ENCODE measurements around the gene SLC16A2. TPM values are rescaled to one million over a fixed set of nuclear protein-coding genes. Genes with fewer than 3 reads are reported as not detected.
"Not testable (repeated sequence)": the region's sequence is repeated elsewhere in the genome, so short reads cannot be mapped to it uniquely, and the experiment has no call there.

SLC16A2 gene
- polyA plus RNA-seq, 1 of the 3 experiments (the other 2 are of a cell fraction) = 10.9 TPM

DNA sequence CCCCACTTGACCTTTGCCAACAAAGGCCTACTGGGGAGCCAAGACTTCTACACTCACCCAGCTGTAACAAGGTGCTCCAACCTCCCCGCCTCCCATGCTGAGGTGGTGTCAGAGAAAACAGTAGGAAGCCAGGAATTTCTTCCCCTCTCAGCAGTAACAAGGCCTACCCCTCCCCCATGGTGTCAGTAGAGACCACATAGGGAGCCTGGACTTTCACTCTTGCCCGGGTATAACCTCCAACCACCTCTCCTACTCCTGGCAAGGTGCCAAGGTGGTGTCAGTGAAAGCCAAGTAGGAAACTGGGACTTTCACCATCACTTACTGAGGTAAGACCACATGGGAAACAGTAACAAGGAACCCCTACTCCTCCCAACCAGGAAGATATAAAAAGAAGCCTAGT lies 93.1 kb downstream of the SLC16A2 start:
- H3K79me2 ChIP-seq (ENCODE audit: insufficient read depth) = no peaks in the 10 kb centered on the region
- 27% methylated on average over 2 of the region's 2 CpGs for WGBS (ENCODE audit: low lambda C conversion rate)
- no peak for DNase-seq
- H3K27ac ChIP-seq (ENCODE audit: low read depth in 2 of 2, low read length in 1 of 2) = no peak overlapping the region
- H3K9ac ChIP-seq = no peak overlapping the region
- no peaks in the 10 kb centered on the region for H3K9me3 ChIP-seq
- no peak overlapping the region for H3K4me2 ChIP-seq
- no peak overlapping the region for H2AFZ ChIP-seq (ENCODE audit: low read depth)
- no peaks in the 10 kb centered on the region for H3K27me3 ChIP-seq (ENCODE audit: insufficient read depth)
- ChIA-PET CTCF (no interaction called here), POLR2A (no interaction called here)
- TF ChIP-seq FOXJ3 (CRISPR knock-in tag; IDR thresholded peaks at IDR 0.05) (no peak), SMC3 (IDR thresholded peaks at IDR 0.05; ENCODE audit: low read depth, low read length) (no peak), TEAD4 (IDR thresholded peaks at IDR 0.05; ENCODE audit: borderline replicate concordance, insufficient read depth) (no peak), CHD2 (IDR thresholded peaks at IDR 0.05; ENCODE audit: low read length, partially characterized antibody) (no peak), NRF1 (IDR thresholded peaks at IDR 0.05; ENCODE audit: low read depth, low read length) (no peak)
- H3K36me3 ChIP-seq (replicated peaks in 1 of 2; ENCODE audit: control insufficient read depth in 1 of 2, insufficient read depth in 2 of 2, low read length in 1 of 2) = no peaks in the 10 kb centered on the region
- H3F3A ChIP-seq (replicated peaks; ENCODE audit: insufficient read depth) = no peaks in the 10 kb centered on the region
- no peaks in the 10 kb centered on the region for H4K20me1 ChIP-seq (ENCODE audit: insufficient read depth)
- H3K4me1 ChIP-seq (ENCODE audit: control insufficient read depth in 1 of 2, insufficient read depth in 2 of 2, low read depth in 1 of 2, low read length in 1 of 2) = no peaks in the 10 kb centered on the region; a peak in 1 of 4 replicates
- no peaks in the 10 kb centered on the region for H3K9me2 ChIP-seq
- no peak overlapping the region for H3K4me3 ChIP-seq (ENCODE audit: low read depth in 2 of 2, low read length in 1 of 2)

DNA sequence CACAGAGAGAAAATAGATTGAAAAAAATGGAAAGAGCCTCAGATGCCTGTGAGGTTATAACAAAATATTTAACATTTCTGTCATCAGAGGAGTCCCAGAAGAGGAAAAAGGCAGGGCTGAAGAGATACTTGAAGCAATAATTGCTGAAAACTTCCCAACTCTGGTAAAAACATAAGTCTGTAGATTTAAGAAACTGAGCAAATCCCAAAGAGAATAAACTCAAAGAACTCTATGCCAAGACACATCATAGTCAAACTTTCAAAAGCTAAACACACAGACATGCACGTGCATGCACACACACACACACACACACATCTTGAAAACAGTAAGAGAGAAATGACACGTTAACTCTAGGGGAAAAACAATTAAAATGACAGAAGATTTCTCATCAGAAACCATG lies 94.1 kb downstream of the SLC16A2 start:
- no peaks in the 10 kb centered on the region for H3K79me2 ChIP-seq (ENCODE audit: insufficient read depth)
- ChIA-PET POLR2A (no interaction called here), CTCF (interaction anchor here (0.7 kb wide), 1 partner anchor 23 kb away, joined by 3 read pairs; no protein-coding TSS in a partner anchor)
- H3K36me3 ChIP-seq (replicated peaks in 1 of 2; ENCODE audit: control insufficient read depth in 1 of 2, insufficient read depth in 2 of 2, low read length in 1 of 2) = no peaks in the 10 kb centered on the region
- H3K4me3 ChIP-seq (ENCODE audit: low read depth in 2 of 2, low read length in 1 of 2) = no peak overlapping the region
- H3K9me2 ChIP-seq = no peaks in the 10 kb centered on the region
- no peaks in the 10 kb centered on the region; a peak in 1 of 4 replicates for H3K4me1 ChIP-seq (ENCODE audit: control insufficient read depth in 1 of 2, insufficient read depth in 2 of 2, low read depth in 1 of 2, low read length in 1 of 2)
- no peak for DNase-seq
- H3K9me3 ChIP-seq = no peaks in the 10 kb centered on the region
- TF ChIP-seq, protein P1, sequence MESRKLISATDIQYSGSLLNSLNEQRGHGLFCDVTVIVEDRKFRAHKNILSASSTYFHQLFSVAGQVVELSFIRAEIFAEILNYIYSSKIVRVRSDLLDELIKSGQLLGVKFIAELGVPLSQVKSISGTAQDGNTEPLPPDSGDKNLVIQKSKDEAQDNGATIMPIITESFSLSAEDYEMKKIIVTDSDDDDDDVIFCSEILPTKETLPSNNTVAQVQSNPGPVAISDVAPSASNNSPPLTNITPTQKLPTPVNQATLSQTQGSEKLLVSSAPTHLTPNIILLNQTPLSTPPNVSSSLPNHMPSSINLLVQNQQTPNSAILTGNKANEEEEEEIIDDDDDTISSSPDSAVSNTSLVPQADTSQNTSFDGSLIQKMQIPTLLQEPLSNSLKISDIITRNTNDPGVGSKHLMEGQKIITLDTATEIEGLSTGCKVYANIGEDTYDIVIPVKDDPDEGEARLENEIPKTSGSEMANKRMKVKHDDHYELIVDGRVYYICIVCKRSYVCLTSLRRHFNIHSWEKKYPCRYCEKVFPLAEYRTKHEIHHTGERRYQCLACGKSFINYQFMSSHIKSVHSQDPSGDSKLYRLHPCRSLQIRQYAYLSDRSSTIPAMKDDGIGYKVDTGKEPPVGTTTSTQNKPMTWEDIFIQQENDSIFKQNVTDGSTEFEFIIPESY (IDR thresholded peaks at IDR 0.05; ENCODE audit: borderline replicate concordance, low read depth) = no peak
- TF ChIP-seq NRF1 (IDR thresholded peaks at IDR 0.05; ENCODE audit: low read depth, low read length) (no peak), POLR2AphosphoS5 (IDR thresholded peaks at IDR 0.05; ENCODE audit: low read depth, low read length) (no peak), EP300 (IDR thresholded peaks at IDR 0.05; ENCODE audit: borderline replicate concordance in 1 of 2, low read depth in 1 of 2, low read length in 1 of 2) (no peak), TEAD4 (IDR thresholded peaks at IDR 0.05; ENCODE audit: borderline replicate concordance, insufficient read depth) (no peak)
- H3F3A ChIP-seq (replicated peaks; ENCODE audit: insufficient read depth) = no peaks in the 10 kb centered on the region
- no peak overlapping the region for H2AFZ ChIP-seq (ENCODE audit: low read depth)
- WGBS (ENCODE audit: low lambda C conversion rate) = 38% methylated on average over 2 of the region's 2 CpGs
- H3K4me2 ChIP-seq = no peak overlapping the region
- no peak overlapping the region for H3K27ac ChIP-seq (ENCODE audit: low read depth in 2 of 2, low read length in 1 of 2)
- H4K20me1 ChIP-seq (ENCODE audit: insufficient read depth) = no peaks in the 10 kb centered on the region
- H3K27me3 ChIP-seq (ENCODE audit: insufficient read depth) = 0 out of 2 replicates have a peak, but pooled peaks cover under 1% of the 10 kb centered on the region
- H3K9ac ChIP-seq = no peak overlapping the region

DNA sequence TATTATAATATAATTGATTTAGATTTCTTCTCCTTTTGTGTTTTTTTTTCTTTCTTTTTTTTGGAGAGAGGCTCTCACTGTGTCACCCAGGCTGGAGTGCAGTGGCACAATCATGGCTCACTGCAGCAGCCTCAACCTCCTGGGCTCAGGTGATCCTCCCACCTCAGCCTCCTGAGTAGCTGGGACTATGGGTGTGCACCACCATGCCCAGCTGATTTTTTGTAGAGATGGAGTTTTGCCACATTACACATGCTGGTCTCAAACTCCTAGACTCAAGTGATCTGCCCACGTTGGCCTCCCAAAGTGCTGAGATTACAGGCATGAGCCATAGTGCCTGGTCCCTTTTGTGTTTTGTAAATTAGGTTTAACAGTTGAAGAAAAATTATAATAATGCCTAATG lies 94.7 kb downstream of the SLC16A2 start:
- H3K4me3 ChIP-seq (ENCODE audit: low read depth in 2 of 2, low read length in 1 of 2); H3K36me3 ChIP-seq (replicated peaks in 1 of 2; ENCODE audit: control insufficient read depth in 1 of 2, insufficient read depth in 2 of 2, low read length in 1 of 2); H3K27me3 ChIP-seq (ENCODE audit: insufficient read depth); H3K79me2 ChIP-seq (ENCODE audit: insufficient read depth); POLR2A ChIA-PET; H4K20me1 ChIP-seq (ENCODE audit: insufficient read depth); H3K9me2 ChIP-seq; DNase-seq; CTCF ChIA-PET; H3K9ac ChIP-seq; H3K4me2 ChIP-seq; H3K27ac ChIP-seq (ENCODE audit: low read depth in 2 of 2, low read length in 1 of 2); H3F3A ChIP-seq (replicated peaks; ENCODE audit: insufficient read depth); H2AFZ ChIP-seq (ENCODE audit: low read depth); H3K4me1 ChIP-seq (ENCODE audit: control insufficient read depth in 1 of 2, insufficient read depth in 2 of 2, low read depth in 1 of 2, low read length in 1 of 2); H3K9me3 ChIP-seq: not testable (repeated sequence)
- WGBS (ENCODE audit: low lambda C conversion rate) = 5% methylated on average over 1 of the region's 1 CpG
